B cell (primary cell): Measurements from ENCODE around the gene ATP1A4.

Experiments used
- CTCF ChIP-seq: fragments of 200-600 bp; IDR thresholded peaks from one replicate; pipeline ENCODE4 v1.8.0; 2022; ENCODE audit warnings: antibody characterized with exemption, mild to moderate bottlenecking
- EZH2 ChIP-seq: IDR thresholded peaks from 2 replicates; pipeline ENCODE4 v1.6.1; 2012; ENCODE audit warnings: borderline replicate concordance, low read depth, mild to moderate bottlenecking, moderate library complexity, low read length; ENCODE audit not compliant: insufficient read depth, poor library complexity, severe bottlenecking

GRCh38 chr1:160117709-160118183 is 33.7 kb upstream of the ATP1A4 start:
- TF ChIP-seq CTCF (no peak), EZH2 (no peak)
